Measurements from ENCODE around the gene LSP1. TPM values are rescaled to one million over a fixed set of nuclear protein-coding genes. Genes with fewer than 3 reads are reported as not detected.

LSP1 gene
- total and polyA plus RNA-seq, 2 of the 8 experiments (the other 6 are each of a cell fraction or from before 2014, with no cell fraction given): 0.03 TPM; not detected in 1

DNA sequence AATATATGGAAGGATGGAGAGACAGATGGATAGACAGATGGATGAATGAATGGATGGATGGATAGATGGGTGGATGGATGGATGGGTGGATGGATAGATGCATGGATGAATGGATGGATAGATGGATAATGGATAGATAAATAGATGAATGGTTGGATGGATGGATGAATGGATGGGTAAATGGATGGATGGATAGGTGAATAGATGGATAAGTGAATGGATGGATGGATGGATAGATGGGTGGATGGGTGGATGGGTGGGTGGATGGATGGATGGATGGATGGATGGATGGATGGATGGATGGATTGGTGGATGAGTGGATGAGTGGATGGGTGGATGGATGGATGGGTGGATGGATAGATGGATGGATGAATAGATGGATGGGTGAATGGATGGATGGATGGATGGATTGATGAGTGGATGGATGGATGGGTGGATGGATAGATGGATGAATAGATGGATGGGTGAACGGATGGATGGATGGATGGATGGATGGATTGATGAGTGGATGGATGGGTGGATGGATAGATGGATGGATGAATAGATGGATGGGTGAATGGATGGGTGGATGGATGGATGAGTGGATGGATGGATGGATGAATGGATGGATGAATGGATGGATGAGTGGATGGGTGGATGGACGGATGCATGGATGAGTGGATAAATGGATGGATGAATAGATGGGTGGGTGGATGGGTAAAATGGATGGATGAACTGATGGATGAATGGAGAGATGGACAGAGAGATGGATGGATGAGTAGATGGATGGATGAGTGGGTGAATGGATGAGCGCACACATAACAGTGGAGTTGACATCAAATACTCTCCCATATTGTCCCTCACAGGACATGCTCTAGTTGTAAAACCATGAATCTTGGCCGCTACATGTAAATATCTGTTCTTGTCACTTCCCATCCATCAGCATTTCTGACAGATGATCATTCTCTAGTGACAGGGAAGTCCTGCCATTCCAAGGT, 8.8 kb downstream of the LSP1 start (continued):
- TF ChIP-seq, protein P1, sequence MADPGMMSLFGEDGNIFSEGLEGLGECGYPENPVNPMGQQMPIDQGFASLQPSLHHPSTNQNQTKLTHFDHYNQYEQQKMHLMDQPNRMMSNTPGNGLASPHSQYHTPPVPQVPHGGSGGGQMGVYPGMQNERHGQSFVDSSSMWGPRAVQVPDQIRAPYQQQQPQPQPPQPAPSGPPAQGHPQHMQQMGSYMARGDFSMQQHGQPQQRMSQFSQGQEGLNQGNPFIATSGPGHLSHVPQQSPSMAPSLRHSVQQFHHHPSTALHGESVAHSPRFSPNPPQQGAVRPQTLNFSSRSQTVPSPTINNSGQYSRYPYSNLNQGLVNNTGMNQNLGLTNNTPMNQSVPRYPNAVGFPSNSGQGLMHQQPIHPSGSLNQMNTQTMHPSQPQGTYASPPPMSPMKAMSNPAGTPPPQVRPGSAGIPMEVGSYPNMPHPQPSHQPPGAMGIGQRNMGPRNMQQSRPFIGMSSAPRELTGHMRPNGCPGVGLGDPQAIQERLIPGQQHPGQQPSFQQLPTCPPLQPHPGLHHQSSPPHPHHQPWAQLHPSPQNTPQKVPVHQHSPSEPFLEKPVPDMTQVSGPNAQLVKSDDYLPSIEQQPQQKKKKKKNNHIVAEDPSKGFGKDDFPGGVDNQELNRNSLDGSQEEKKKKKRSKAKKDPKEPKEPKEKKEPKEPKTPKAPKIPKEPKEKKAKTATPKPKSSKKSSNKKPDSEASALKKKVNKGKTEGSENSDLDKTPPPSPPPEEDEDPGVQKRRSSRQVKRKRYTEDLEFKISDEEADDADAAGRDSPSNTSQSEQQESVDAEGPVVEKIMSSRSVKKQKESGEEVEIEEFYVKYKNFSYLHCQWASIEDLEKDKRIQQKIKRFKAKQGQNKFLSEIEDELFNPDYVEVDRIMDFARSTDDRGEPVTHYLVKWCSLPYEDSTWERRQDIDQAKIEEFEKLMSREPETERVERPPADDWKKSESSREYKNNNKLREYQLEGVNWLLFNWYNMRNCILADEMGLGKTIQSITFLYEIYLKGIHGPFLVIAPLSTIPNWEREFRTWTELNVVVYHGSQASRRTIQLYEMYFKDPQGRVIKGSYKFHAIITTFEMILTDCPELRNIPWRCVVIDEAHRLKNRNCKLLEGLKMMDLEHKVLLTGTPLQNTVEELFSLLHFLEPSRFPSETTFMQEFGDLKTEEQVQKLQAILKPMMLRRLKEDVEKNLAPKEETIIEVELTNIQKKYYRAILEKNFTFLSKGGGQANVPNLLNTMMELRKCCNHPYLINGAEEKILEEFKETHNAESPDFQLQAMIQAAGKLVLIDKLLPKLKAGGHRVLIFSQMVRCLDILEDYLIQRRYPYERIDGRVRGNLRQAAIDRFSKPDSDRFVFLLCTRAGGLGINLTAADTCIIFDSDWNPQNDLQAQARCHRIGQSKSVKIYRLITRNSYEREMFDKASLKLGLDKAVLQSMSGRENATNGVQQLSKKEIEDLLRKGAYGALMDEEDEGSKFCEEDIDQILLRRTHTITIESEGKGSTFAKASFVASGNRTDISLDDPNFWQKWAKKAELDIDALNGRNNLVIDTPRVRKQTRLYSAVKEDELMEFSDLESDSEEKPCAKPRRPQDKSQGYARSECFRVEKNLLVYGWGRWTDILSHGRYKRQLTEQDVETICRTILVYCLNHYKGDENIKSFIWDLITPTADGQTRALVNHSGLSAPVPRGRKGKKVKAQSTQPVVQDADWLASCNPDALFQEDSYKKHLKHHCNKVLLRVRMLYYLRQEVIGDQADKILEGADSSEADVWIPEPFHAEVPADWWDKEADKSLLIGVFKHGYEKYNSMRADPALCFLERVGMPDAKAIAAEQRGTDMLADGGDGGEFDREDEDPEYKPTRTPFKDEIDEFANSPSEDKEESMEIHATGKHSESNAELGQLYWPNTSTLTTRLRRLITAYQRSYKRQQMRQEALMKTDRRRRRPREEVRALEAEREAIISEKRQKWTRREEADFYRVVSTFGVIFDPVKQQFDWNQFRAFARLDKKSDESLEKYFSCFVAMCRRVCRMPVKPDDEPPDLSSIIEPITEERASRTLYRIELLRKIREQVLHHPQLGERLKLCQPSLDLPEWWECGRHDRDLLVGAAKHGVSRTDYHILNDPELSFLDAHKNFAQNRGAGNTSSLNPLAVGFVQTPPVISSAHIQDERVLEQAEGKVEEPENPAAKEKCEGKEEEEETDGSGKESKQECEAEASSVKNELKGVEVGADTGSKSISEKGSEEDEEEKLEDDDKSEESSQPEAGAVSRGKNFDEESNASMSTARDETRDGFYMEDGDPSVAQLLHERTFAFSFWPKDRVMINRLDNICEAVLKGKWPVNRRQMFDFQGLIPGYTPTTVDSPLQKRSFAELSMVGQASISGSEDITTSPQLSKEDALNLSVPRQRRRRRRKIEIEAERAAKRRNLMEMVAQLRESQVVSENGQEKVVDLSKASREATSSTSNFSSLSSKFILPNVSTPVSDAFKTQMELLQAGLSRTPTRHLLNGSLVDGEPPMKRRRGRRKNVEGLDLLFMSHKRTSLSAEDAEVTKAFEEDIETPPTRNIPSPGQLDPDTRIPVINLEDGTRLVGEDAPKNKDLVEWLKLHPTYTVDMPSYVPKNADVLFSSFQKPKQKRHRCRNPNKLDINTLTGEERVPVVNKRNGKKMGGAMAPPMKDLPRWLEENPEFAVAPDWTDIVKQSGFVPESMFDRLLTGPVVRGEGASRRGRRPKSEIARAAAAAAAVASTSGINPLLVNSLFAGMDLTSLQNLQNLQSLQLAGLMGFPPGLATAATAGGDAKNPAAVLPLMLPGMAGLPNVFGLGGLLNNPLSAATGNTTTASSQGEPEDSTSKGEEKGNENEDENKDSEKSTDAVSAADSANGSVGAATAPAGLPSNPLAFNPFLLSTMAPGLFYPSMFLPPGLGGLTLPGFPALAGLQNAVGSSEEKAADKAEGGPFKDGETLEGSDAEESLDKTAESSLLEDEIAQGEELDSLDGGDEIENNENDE (IDR thresholded peaks at IDR 0.05; ENCODE audit: insufficient replicate concordance, low read length): no peak
- TF ChIP-seq BRCA1 (IDR thresholded peaks at IDR 0.05; ENCODE audit: low read depth, low read length) (no peak), ASH2L (IDR thresholded peaks at IDR 0.05; ENCODE audit: low read length) (no peak), GABPA (IDR thresholded peaks at IDR 0.05; ENCODE audit: borderline replicate concordance, insufficient read depth, low read length) (no peak)

All from H1 (cell line).